Naive thymus-derived CD8-positive, alpha-beta T cell (primary cell): Measurements from ENCODE around the gene CUEDC1. TPM values are rescaled to one million over a fixed set of nuclear protein-coding genes. Genes with fewer than 3 reads are reported as not detected.

Experiments
- ATAC-seq, 2 donors: fragments of 150-1000 bp; cut with Tn5 transposase in 1 of 2; sonication (Bioruptor Pico), chemical (Tn5 transposase) in 1 of 2; 1 replicate in 1 of 2; 2 replicates in 1 of 2; pipeline ENCODE4 v1.10.0; 2021; ENCODE audit warnings: mild to moderate bottlenecking in 2 of 2, moderate library complexity in 2 of 2
- POLR2A ChIA-PET: fragments of 350-600 bp; sonication (Branson Sonifier 250); formaldehyde crosslinking; loops from one replicate; lab custom pipeline; 2021; ENCODE audit warnings: antibody characterized with exemption; lab: Charles Lee
- DNase-seq, 10 donors: peaks; one replicate each; pipeline versions ENCODE4 v3.0.0 to v3.0.0-alpha.2; 2020 to 2022
- H3K27ac Mint-ChIP-seq, 10 donors: one replicate each; pipeline ENCODE4 v1.8.0; 2020 to 2022; ENCODE audit warnings: mild to moderate bottlenecking in 10 of 10, mixed read lengths in 10 of 10, moderate library complexity in 4 of 10, inconsistent platforms in 1 of 10
- H3K27me3 Mint-ChIP-seq, 5 donors: one replicate each; pipeline ENCODE4 v1.8.0; 2021 to 2022; ENCODE audit warnings: mixed read lengths in 5 of 5
- H3K36me3 Mint-ChIP-seq, 3 donors: one replicate each; pipeline ENCODE4 v1.8.0; 2020 to 2022; ENCODE audit warnings: mixed read lengths in 3 of 3, mild to moderate bottlenecking in 2 of 3, inconsistent platforms in 1 of 3
- H3K4me1 Mint-ChIP-seq, 4 donors: one replicate each; pipeline ENCODE4 v1.8.0; 2021 to 2022; ENCODE audit warnings: mixed read lengths in 4 of 4
- H3K4me3 Mint-ChIP-seq, 10 donors: one replicate each; pipeline ENCODE4 v1.8.0; 2020 to 2022; ENCODE audit warnings: mild to moderate bottlenecking in 10 of 10, mixed read lengths in 10 of 10, moderate library complexity in 6 of 10, inconsistent platforms in 1 of 10
- H3K9me3 Mint-ChIP-seq, 9 donors: one replicate each; pipeline ENCODE4 v1.8.0; 2020 to 2022; ENCODE audit warnings: mixed read lengths in 9 of 9, mild to moderate bottlenecking in 3 of 9, inconsistent platforms in 1 of 9, moderate library complexity in 1 of 9
- polyA plus RNA-seq, 3 donors: library from polyadenylated mRNA; unstranded; fragments of 300-500 nt; fragmentation: Illumina TruSeq; gene quantifications; one replicate each; pipeline ENCODE4 v1.2.3, GENCODE V29; 2021
- total RNA-seq, 8 experiments: library from RNA in 2 of 8; stranded (reverse) in 2 of 8; gene quantifications; one replicate each; pipeline ENCODE4 v1.2.3 and lab custom pipeline; 2021 to 2026

The CUEDC1 gene
- total and polyA plus RNA-seq, 5 experiments from 2014 or later = 0.55 TPM; not detected in 4

DNA sequence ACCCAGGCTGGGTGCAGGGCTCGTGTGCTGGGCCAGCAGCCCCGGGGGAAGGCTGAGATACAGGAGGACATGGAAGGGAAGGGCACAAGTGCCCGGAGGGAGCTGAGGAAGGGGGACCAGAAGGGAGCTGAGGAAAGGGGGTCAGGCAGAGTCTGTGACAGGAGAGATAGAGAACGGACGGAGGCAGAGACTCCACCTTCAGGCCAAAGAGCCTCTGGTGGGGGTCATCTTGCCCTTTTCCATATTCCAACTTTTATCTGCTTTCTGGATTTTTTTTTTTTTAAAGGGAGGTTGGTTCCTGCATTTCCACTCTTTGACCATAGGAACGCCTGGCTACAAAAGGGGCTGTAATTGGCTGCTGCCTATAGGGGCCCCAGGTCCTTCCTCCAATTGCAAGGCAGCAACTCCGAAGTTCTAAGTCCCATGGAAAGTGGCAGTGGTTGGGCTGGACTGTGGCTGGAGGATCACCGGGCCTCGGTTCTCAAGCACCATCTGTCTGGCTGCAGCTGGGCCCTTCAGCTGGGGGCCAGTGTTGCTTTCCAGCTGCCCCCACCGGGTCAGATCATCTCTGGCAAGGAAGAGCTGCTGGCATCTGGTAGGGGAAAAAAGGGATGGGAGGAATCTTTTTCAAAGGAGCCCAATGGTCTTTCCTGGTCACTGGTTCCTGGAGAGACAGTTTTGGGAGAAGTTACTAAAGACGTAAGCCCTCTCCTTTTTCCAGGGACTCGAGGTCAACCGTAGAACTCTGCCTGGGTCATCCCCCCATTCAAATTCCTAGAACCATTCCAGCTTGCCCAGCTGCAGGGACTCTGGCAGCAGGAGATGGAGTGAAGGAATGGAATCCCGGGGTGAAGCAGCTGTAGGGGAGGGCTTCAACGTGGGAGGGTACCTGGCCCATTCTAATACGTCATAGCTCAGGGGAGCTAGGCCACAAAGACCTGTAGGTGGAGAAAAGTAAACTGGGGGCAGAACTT, 92.2 kb downstream of the CUEDC1 start:
- ATAC-seq (no peak), DNase-seq (no peak)
- H3K4me3 Mint-ChIP-seq = peak overlapping the region in 3 of 10 donors; percentile 15 to 40 (median 18)
- POLR2A ChIA-PET = interaction anchor here (0.7 to 2.1 kb wide), 2 partner anchors 125 to 144 kb away, joined by 3 to 4 read pairs; partner anchors contain the start of genes SRSF1 and VEZF1
- H3K4me1 Mint-ChIP-seq = peaks cover 13 to 22% (median 17%) of the 10 kb centered on the region in 4 donors
- H3K27ac Mint-ChIP-seq = no peak overlapping the region
- H3K9me3 Mint-ChIP-seq = no peaks in the 10 kb centered on the region
- peaks cover 4 to 37% (median 7%) of the 10 kb centered on the region in 5 donors for H3K27me3 Mint-ChIP-seq
- H3K36me3 Mint-ChIP-seq = no peaks in the 10 kb centered on the region

DNA sequence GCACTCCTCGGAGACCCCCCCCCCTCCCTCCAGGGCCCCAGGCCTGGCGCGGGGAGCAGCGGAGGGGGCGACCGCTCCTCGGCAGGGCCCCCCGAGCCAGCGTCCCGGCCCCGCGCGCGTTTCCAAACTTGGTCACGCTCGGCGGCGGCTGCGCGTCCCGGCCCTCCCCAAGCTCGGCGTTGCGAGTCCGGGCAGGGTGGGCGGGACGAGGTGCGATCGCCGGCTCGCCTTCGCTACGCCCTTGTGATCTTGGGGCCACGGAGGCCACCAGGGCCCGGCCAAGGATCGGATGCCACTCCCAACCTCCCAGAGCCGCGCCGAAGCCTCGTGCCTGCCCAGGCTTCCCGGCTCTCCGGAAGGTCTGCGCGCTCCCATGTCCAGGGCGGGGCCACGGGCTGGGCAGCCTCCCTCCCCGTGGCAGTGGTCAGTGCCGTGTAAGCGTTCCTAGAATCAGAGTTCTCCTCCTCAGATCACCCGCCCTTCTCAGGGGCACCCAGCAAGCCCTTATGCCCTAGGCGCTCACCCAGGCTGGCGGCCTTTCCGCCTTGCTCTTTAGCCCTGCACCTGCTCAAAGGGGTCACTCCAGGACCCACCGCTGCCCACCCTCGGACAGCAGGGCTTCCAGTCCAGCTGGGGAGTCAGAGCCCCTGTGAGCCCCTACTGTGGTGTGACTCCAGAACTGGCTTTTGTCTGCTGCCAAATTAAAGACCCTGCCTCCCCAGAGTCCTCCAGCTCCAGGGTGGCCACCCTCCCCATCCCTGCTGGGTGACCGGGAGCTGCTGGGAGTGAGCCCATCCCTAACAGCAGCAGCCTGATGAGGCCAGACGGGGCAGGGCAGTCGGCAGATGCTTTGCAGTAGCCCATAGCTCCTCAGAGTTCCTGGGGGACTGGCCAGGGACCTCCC, 93.2 kb downstream of the CUEDC1 start:
- DNase-seq = no peak
- Mint-ChIP-seq H3K27ac (peak overlapping the region in 1 of 10 donors; percentile 67), H3K4me3 (peak overlapping the region in 9 of 10 donors; percentile 1 to 85 (median 43))

DNA sequence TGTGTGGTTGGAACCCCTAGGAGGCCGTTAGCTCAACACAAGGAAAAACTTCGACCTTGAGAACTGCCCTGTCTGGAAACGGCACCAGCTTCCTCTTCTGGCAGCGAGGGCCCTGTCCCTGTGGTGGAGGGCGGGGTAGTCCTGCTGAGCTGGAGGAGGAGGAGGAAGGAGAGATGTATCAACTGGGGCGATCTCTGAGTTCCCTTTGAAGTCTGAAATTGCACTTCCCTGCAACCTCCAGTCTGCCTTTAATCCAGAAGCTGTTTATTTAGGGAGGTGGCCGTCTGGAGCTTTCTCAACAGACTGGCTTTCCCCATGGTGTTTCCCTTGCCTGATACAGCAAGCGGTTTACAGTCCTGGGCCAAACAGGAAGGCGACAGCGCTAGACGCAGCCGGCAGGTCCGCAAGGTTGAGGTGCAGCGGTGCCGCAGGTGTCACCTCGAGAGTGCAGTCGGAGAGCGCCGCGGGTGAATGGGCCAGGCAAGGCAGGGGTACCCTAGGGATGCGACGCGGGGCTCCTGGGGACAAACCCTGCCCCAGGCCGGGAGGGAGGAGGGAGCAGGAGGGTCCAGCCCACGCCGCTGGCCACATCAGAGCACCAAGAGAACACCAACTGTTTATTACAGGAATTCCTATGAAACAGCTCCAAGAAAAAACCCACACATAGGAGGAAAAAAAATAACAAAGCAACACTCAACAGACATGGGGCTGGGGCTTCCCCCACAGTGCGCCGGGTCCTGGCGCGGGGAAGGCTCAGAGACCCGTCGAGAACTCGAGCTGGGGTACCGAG, 94.0 kb downstream of the CUEDC1 start:
- no peaks in the 10 kb centered on the region for H3K9me3 Mint-ChIP-seq
- peak in 4 of 10 donors; percentile 14 to 33 (median 29) for DNase-seq
- peaks cover 4 to 39% (median 7%) of the 10 kb centered on the region in 5 donors for H3K27me3 Mint-ChIP-seq
- H3K4me1 Mint-ChIP-seq = peaks cover 9 to 12% (median 10%) of the 10 kb centered on the region in 4 donors
- peak overlapping the region; percentile 74 to 92 (median 86) for H3K4me3 Mint-ChIP-seq
- POLR2A ChIA-PET = interaction anchor here (1.0 to 4.8 kb wide), 7 partner anchors 11 to 236 kb away, joined by 3 to 24 read pairs (median 4); partner anchors contain the start of genes MRPS23, SRSF1 and VEZF1
- H3K36me3 Mint-ChIP-seq = no peaks in the 10 kb centered on the region
- peak overlapping the region in 6 of 10 donors; percentile 27 to 76 (median 54) for H3K27ac Mint-ChIP-seq
- peak; percentile 80 for ATAC-seq

More for the DNA sequence above, 93.2 kb downstream of the CUEDC1 start:
- POLR2A ChIA-PET = interaction anchor here (0.7 to 4.8 kb wide), 6 partner anchors 12 to 236 kb away, joined by 3 to 24 read pairs (median 4); partner anchors contain the start of genes MRPS23, SRSF1 and VEZF1
- peaks cover 4 to 39% (median 7%) of the 10 kb centered on the region in 5 donors for H3K27me3 Mint-ChIP-seq
- peak in 1 of 2 donors; percentile 21 for ATAC-seq
- no peaks in the 10 kb centered on the region for H3K9me3 Mint-ChIP-seq
- no peaks in the 10 kb centered on the region for H3K36me3 Mint-ChIP-seq
- H3K4me1 Mint-ChIP-seq = peaks cover 9 to 13% (median 10%) of the 10 kb centered on the region in 4 donors

DNA sequence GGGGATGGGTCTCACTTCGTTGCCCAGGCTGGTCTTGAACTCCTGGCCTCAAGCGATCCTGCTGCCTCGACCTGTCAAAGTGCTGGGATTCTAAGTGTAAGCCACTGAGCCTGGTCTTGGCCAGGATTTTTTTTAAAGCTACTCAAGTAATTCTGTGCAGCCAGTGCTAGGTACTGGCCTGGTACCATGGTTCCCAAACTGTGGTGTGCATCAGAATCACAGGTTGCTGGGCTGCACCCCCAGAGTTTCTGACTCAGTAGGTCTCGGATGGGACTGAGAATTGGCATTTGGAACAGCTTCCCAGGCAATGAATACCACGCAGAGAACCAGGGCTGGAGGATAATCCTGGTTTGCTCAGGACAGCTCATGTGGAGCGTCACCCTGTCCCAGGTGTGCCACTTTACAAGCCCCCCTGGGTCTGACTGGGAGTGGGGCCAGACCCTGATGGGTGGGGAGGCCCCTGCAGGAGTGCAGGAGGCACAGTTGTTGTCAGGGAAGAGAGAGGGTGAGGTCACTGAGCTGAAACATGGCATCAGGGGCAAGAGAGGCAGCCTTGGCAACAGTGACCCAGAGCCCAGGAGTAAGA, 94.7 kb downstream of the CUEDC1 start:
- Mint-ChIP-seq H3K4me3 (peak overlapping the region; percentile 74 to 92 (median 86)), H3K27ac (peak overlapping the region in 3 of 10 donors; percentile 27 to 61 (median 48)), H3K9me3 (no peaks in the 10 kb centered on the region), H3K27me3 (peaks cover 4 to 39% (median 7%) of the 10 kb centered on the region in 5 donors), H3K4me1 (peaks cover 9 to 12% (median 10%) of the 10 kb centered on the region in 4 donors), H3K36me3 (no peaks in the 10 kb centered on the region)
- POLR2A ChIA-PET = interaction anchor here (0.6 to 4.8 kb wide), 6 partner anchors 10 to 237 kb away, joined by 3 to 24 read pairs (median 6); partner anchors contain the start of genes MRPS23 and SRSF1
- ATAC-seq (no peak), DNase-seq (no peak)

DNA sequence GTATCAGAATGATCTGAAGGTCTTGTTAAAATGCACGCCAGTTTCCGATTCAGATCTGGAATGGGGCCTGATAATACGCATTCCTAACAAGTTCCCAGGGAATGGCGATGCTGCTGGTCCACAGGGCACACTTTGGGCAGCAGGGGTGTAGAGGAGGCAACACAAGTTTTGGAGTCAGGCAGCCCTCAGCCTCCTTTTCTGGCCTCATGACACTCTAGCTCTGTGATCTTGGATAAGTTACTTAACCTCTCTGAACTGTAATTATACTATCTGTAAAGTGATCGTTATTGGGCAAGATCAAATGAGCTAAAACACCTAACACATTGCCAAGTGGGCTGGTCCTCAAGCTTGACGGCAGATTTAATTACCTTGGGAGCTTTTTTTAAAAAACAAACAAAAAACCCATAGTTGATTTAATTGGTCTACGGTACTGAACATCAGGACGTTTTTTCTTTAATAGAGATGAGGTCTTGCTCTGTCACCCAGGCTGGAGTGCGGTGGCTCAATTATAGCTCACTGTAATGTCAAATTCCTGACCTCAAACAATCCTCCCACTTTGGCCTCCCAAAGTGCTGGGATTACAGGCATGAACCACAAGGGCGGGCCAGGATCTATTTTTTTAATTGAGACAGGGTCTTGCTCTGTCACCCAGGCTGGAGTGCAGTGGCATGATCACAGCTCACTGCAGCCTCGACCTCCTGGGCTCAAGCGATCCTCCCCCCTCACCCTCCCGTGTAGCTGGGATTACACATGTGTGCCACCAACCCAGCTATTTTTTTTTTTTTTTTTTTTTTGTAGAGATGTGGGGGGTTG, 95.4 kb downstream of the CUEDC1 start:
- Mint-ChIP-seq H3K36me3 (no peaks in the 10 kb centered on the region), H3K4me1 (peaks cover 9 to 12% (median 10%) of the 10 kb centered on the region in 4 donors), H3K4me3 (peak overlapping the region in 4 of 10 donors; percentile 8 to 28 (median 13)), H3K9me3 (no peaks in the 10 kb centered on the region), H3K27me3 (peaks cover 4 to 39% (median 7%) of the 10 kb centered on the region in 5 donors), H3K27ac (no peak overlapping the region)
- no peak for ATAC-seq
- DNase-seq = no peak
- POLR2A ChIA-PET = interaction anchor here (0.6 to 4.8 kb wide), 5 partner anchors 10 to 138 kb away, joined by 3 to 24 read pairs (median 5); partner anchors contain the start of gene MRPS23

DNA sequence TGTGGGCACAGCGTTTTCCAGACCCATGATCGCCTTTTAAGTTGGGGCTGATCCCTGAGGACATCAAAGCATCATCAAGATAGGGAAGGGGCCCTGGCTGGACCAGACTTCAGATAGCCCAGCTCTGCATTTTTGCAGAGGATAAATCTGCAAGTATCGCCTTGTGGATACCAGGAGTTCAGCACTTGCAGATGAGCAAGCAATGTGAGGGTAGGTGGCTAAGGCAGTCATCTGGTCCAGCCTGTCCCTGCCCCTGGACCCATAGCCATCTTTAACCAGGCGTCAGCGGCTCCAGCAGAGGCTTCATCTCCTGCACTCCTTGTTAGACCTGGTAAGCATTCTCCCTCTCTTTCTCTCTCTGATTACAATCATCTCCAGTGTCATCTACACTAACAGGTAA, 96.4 kb downstream of the CUEDC1 start:
- H3K27ac Mint-ChIP-seq = no peak overlapping the region
- peaks cover 8 to 12% (median 10%) of the 10 kb centered on the region in 4 donors for H3K4me1 Mint-ChIP-seq
- no peak overlapping the region for H3K4me3 Mint-ChIP-seq
- no peak for ATAC-seq
- POLR2A ChIA-PET = interaction anchor here (1.6 to 4.8 kb wide), 2 partner anchors 9 to 136 kb away, joined by 5 to 24 read pairs; partner anchors contain the start of gene MRPS23
- no peaks in the 10 kb centered on the region for H3K9me3 Mint-ChIP-seq
- peaks cover 4 to 39% (median 7%) of the 10 kb centered on the region in 5 donors for H3K27me3 Mint-ChIP-seq
- DNase-seq = no peak
- no peaks in the 10 kb centered on the region for H3K36me3 Mint-ChIP-seq

DNA sequence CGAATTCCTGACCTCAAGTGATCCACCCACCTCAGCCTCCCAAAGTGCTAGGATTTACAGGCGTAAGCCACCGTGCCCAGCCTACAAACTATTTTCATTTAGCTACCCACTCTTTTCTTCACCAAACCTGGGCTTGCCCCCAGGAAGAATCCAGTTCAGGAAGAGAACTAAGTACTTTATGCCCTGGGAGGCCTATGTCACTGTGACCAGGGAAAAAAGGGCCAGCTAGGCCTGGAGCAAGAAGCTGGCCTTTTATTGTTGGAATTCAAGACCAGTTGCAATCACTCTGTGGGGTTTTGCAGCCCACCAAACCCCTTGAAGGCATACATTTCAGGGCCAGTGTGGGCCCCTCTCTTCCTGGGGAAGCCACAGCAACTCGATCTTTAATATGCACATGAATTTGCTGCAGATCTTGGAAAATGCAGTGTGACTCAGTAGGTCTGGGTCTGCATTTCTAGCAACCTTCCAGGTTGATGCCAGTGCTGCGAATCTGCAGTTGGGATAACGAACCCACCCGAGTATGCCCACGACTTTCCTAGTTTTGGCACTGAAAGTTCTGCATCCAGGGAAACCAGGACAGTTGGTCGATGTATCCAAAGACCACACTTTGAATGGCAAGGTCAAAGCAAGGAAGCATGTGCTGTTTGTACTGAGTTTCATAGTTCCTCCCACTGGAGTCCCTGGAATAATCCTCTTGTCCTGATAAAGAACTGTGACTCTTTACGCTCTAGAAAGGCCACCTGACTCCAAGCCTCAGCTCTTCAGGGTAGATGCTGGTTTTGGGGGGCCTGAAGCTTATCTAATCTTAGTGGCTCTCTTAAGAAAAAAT, 98.2 kb downstream of the CUEDC1 start:
- H3K27ac Mint-ChIP-seq = no peak overlapping the region
- peaks cover 3 to 28% (median 7%) of the 10 kb centered on the region in 5 donors for H3K27me3 Mint-ChIP-seq
- no peak for DNase-seq
- H3K9me3 Mint-ChIP-seq = no peaks in the 10 kb centered on the region
- POLR2A ChIA-PET = interaction anchor here (0.6 to 1.6 kb wide), 4 partner anchors 17 to 256 kb away, joined by 3 to 5 read pairs (median 4); no protein-coding TSS in a partner anchor
- ATAC-seq = no peak
- H3K36me3 Mint-ChIP-seq = no peaks in the 10 kb centered on the region
- H3K4me3 Mint-ChIP-seq = no peak overlapping the region
- H3K4me1 Mint-ChIP-seq = peaks cover 10 to 12% (median 11%) of the 10 kb centered on the region in 4 donors

DNA sequence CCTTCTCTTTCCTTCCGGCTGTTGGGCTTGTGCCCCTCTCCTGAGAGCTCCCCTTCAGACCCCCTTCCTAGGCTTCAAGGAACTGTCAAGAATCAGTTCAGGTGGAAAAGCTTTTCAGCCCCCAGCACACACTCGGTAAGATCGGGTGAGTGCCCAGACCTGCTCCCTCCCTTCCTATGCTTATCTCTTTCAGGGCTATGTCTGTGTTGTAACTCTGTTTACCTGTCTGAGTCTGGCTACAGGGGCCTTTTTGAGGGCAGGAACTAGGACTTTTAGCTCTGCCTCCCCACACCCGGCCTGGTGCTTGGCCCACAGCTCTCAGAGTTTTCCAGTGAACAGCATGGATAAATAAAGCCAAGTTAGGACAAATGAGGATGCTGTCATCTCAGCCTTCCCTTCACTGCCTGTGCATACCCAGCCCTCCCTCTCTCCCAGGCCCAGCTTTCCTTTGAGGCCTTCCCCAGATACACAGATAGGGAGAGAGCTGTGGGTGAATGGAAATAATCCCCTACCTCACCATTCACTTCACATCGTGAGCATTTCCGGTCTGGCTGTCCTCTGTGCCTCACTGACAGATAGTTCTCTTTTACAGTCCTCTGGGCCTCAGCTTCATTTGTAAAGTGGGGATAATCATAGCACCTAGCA, 99.7 kb downstream of the CUEDC1 start:
- Mint-ChIP-seq H3K36me3 (no peaks in the 10 kb centered on the region), H3K27ac (no peak overlapping the region), H3K4me3 (no peak overlapping the region), H3K27me3 (peaks cover 0 to 18% (median 3%) of the 10 kb centered on the region in 5 donors), H3K4me1 (peaks cover 9 to 17% (median 15%) of the 10 kb centered on the region in 4 donors), H3K9me3 (no peaks in the 10 kb centered on the region)
- ATAC-seq (no peak), DNase-seq (no peak)
- POLR2A ChIA-PET = interaction anchor here (0.6 to 0.7 kb wide), 3 partner anchors 258 to 361 kb away, joined by 4 to 7 read pairs (median 5); no protein-coding TSS in a partner anchor

DNA sequence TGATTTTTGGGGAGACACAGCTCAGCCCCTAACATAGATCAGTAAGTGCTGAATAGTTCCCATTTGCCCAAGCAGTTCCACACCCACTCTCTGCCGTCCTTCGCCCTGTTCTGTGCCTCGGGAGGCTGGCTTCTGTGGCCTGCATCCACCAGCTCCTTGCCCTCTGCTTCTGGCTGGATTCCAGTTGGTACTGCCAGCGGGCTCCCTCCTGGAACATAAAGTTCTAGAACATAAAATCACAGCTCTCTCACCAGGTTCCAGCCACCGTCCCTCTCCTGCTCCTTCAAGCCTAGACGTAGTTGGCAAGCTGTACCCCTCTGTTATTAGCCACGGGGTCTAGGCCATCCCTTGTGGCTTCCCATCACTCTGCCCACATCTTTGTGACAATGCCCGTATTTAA, 101.5 kb downstream of the CUEDC1 start:
- POLR2A ChIA-PET = interaction anchor here (0.8 to 1.2 kb wide), 2 partner anchors 153 to 303 kb away, joined by 4 to 6 read pairs; partner anchors contain the start of gene SRSF1
- H3K9me3 Mint-ChIP-seq = no peaks in the 10 kb centered on the region
- peaks cover 0 to 8% (median 0%) of the 10 kb centered on the region in 5 donors for H3K27me3 Mint-ChIP-seq
- peak overlapping the region in 1 of 10 donors; percentile 59 for H3K27ac Mint-ChIP-seq
- ATAC-seq (no peak), DNase-seq (no peak)
- H3K4me1 Mint-ChIP-seq = peaks cover 19 to 33% (median 32%) of the 10 kb centered on the region in 4 donors
- H3K4me3 Mint-ChIP-seq = peak overlapping the region in 1 of 10 donors; percentile 54
- peaks cover 0 to 3% (median 0%) of the 10 kb centered on the region in 3 donors for H3K36me3 Mint-ChIP-seq
